Measurements from ENCODE around the gene ENDOG. TPM values are rescaled to one million over a fixed set of nuclear protein-coding genes. Genes with fewer than 3 reads are reported as not detected.
"Not testable (repeated sequence)": the region's sequence is repeated elsewhere in the genome, so short reads cannot be mapped to it uniquely, and the experiment has no call there.

The ENDOG gene
- total RNA-seq, 2 donors from 2014 or later, result 33.6 to 74.4 TPM

- no peaks in the 10 kb centered on the region for H3K4me1 ChIP-seq
- DNase-seq (ENCODE audit: low spot score), result no peak
- H3K9me3 ChIP-seq, result no peaks in the 10 kb centered on the region
- H3K27me3 ChIP-seq, result no peaks in the 10 kb centered on the region
- TF ChIP-seq CTCF (IDR thresholded peaks at IDR 0.05), result no peak
- no peak overlapping the region for H3K4me3 ChIP-seq
- H3K36me3 ChIP-seq, result peaks cover 5% of the 10 kb centered on the region
- no peak overlapping the region for H3K27ac ChIP-seq
Observed at GRCh38 chr9:128836509-128837145, 18.3 kb downstream of the ENDOG start.

GRCh38 chr9:128838338-128838737, 20.0 kb downstream of the ENDOG start:
- Histone ChIP-seq H3K4me3 (no peak overlapping the region), H3K36me3 (peaks cover 1% of the 10 kb centered on the region), H3K9me3 (no peaks in the 10 kb centered on the region), H3K4me1 (no peaks in the 10 kb centered on the region), H3K27ac (no peak overlapping the region), H3K27me3 (no peaks in the 10 kb centered on the region)
- no peak for DNase-seq (ENCODE audit: low spot score)
- TF ChIP-seq CTCF (IDR thresholded peaks at IDR 0.05), result no peak

DNA sequence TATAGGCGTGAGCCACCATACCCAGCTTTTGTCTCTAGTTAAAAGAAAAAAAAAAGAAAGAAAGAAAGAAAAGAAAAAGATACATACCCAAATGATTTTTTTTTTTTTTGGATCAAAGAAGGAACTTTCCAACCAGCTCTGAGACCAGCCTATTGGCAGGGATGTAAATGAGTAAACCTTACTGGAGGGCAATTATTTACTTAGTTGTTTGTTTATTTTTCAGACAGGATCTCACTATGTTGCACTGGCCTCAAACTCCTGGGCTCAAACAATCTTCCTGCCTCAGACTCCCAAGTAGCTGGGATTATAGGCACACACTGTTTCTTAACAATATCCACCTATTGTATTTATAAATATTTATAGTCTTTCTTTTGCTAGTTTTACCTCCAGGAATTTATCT, 22.2 kb downstream of the ENDOG start:
- no peak for TF ChIP-seq CTCF (IDR thresholded peaks at IDR 0.05)
- H3K27me3 ChIP-seq, result no peaks in the 10 kb centered on the region
- no peak for DNase-seq (ENCODE audit: low spot score)
- no peak overlapping the region for H3K27ac ChIP-seq
- no peaks in the 10 kb centered on the region for H3K9me3 ChIP-seq
- no peaks in the 10 kb centered on the region for H3K4me1 ChIP-seq
- no peaks in the 10 kb centered on the region for H3K36me3 ChIP-seq
- H3K4me3 ChIP-seq, result no peak overlapping the region

GRCh38 chr9:128841694-128842492, 23.6 kb downstream of the ENDOG start:
- TF ChIP-seq CTCF (IDR thresholded peaks at IDR 0.05), result no peak

GRCh38 chr9:128843171-128843570, 24.9 kb downstream of the ENDOG start:
- H3K4me3 ChIP-seq; H3K4me1 ChIP-seq; H3K9me3 ChIP-seq; DNase-seq (ENCODE audit: low spot score); H3K36me3 ChIP-seq; H3K27ac ChIP-seq; H3K27me3 ChIP-seq: not testable (repeated sequence)

More at GRCh38 chr9:128841694-128842492, 23.6 kb downstream of the ENDOG start:
- Histone ChIP-seq H3K36me3 (no peaks in the 10 kb centered on the region), H3K4me3 (no peak overlapping the region), H3K9me3 (no peaks in the 10 kb centered on the region), H3K27me3 (no peaks in the 10 kb centered on the region), H3K4me1 (no peaks in the 10 kb centered on the region), H3K27ac (no peak overlapping the region)
- no peak for DNase-seq (ENCODE audit: low spot score)

- Histone ChIP-seq H3K4me3 (no peak overlapping the region), H3K9me3 (no peaks in the 10 kb centered on the region), H3K36me3 (no peaks in the 10 kb centered on the region), H3K4me1 (no peaks in the 10 kb centered on the region), H3K27ac (no peak overlapping the region), H3K27me3 (no peaks in the 10 kb centered on the region)
- DNase-seq (ENCODE audit: low spot score), result no peak
- TF ChIP-seq CTCF (IDR thresholded peaks at IDR 0.05), result no peak
Observed at GRCh38 chr9:128845186-128845931, 27.1 kb downstream of the ENDOG start.
